ENCODE data around the gene LRP6. TPM values are rescaled to one million over a fixed set of nuclear protein-coding genes. Genes with fewer than 3 reads are reported as not detected.
A peak's percentile ranks its signal among the peaks of the same experiment; 100 is the strongest.

Gene LRP6
- total and polyA plus RNA-seq, 2 donors (not counting 1 experiment from before 2014, with no cell fraction given), result 21.0 to 39.3 TPM

- TF ChIP-seq CTCF (conservative IDR thresholded peaks at IDR 0.05 in 1 of 2, IDR thresholded peaks at IDR 0.05 in 1 of 2; ENCODE audit: low read depth in 1 of 2, low read length in 2 of 2), result no peak
- no peak for TF ChIP-seq EZH2 (IDR thresholded peaks at IDR 0.05; ENCODE audit: low read length, missing control alignments)
- Histone ChIP-seq H3K9ac (ENCODE audit: insufficient read depth, low read length) (no peak within 1 kb of the TSS), H3K4me1 (ENCODE audit: control insufficient read depth, extremely low read depth, insufficient read depth, low read length) (no peaks in the 10 kb centered on the region), H3K4me2 (ENCODE audit: extremely low read depth, insufficient read depth, low read length) (no peak within 1 kb of the TSS), H2AFZ (ENCODE audit: low read length) (no peak within 1 kb of the TSS), H3K36me3 (ENCODE audit: control insufficient read depth, insufficient read depth, low read length) (no peaks in the 10 kb centered on the region), H3K27me3 (ENCODE audit: control insufficient read depth, insufficient read depth, low read length) (no peaks in the 10 kb centered on the region), H3K27ac (ENCODE audit: insufficient read depth, low read length) (no peak within 1 kb of the TSS), H3K4me3 (replicated peaks in 1 of 4; ENCODE audit: control extremely low read depth in 1 of 4, insufficient read depth in 1 of 4, low read depth in 3 of 4, low read length in 4 of 4) (no peak within 1 kb of the TSS), H4K20me1 (ENCODE audit: control insufficient read depth, extremely low read depth, insufficient read depth, low read length) (no peaks in the 10 kb centered on the region), H3K79me2 (ENCODE audit: control insufficient read depth, insufficient read depth, low read length) (no peaks in the 10 kb centered on the region), H3K9me3 (ENCODE audit: control insufficient read depth, insufficient read depth, low read depth, low read length) (no peaks in the 10 kb centered on the region)
- DNase-seq (ENCODE audit: low read depth in 2 of 2), result peak in 1 of 2 donors; percentile 12
Observed at GRCh38 chr12:12070674-12071656, 195.9 kb downstream of the LRP6 start, which contains the start of gene BCL2L14. BCL2L14 (plus strand) TSS chr12:12070939; CDS start chr12:12079306, 8,367 bp downstream.

GRCh38 chr12:12069821-12070548 is 196.9 kb downstream of the LRP6 start:
- no peak for DNase-seq (ENCODE audit: low read depth in 2 of 2)
- H3K4me2 ChIP-seq (ENCODE audit: extremely low read depth, insufficient read depth, low read length), result no peak overlapping the region

More at GRCh38 chr12:12069821-12070548, 196.9 kb downstream of the LRP6 start:
- TF ChIP-seq CTCF (conservative IDR thresholded peaks at IDR 0.05 in 1 of 2, IDR thresholded peaks at IDR 0.05 in 1 of 2; ENCODE audit: low read depth in 1 of 2, low read length in 2 of 2) (no peak), EZH2 (IDR thresholded peaks at IDR 0.05; ENCODE audit: low read length, missing control alignments) (no peak)
- Histone ChIP-seq H3K27ac (ENCODE audit: insufficient read depth, low read length) (no peak overlapping the region), H3K36me3 (ENCODE audit: control insufficient read depth, insufficient read depth, low read length) (no peaks in the 10 kb centered on the region), H3K79me2 (ENCODE audit: control insufficient read depth, insufficient read depth, low read length) (no peaks in the 10 kb centered on the region), H2AFZ (ENCODE audit: low read length) (no peak overlapping the region), H3K27me3 (ENCODE audit: control insufficient read depth, insufficient read depth, low read length) (no peaks in the 10 kb centered on the region), H3K9me3 (ENCODE audit: control insufficient read depth, insufficient read depth, low read depth, low read length) (no peaks in the 10 kb centered on the region), H4K20me1 (ENCODE audit: control insufficient read depth, extremely low read depth, insufficient read depth, low read length) (no peaks in the 10 kb centered on the region), H3K9ac (ENCODE audit: insufficient read depth, low read length) (no peak overlapping the region), H3K4me3 (replicated peaks in 1 of 4; ENCODE audit: control extremely low read depth in 1 of 4, insufficient read depth in 1 of 4, low read depth in 3 of 4, low read length in 4 of 4) (no peak overlapping the region), H3K4me1 (ENCODE audit: control insufficient read depth, extremely low read depth, insufficient read depth, low read length) (no peaks in the 10 kb centered on the region)
